KOPT-K1 (cell line): ENCODE data around the gene CDC25C.
"Not testable (repeated sequence)": the region's sequence is repeated elsewhere in the genome, so short reads cannot be mapped to it uniquely, and the experiment has no call there.

Source experiments
- H3K27ac ChIP-seq: fragments of 200-600 bp; sonication (generic); 2 replicates; pipeline ENCODE4 v1.5.1; 2016; ENCODE audit warnings: antibody characterized with exemption, mild to moderate bottlenecking, low read depth, low read length; ENCODE audit not compliant: poor library complexity, severe bottlenecking
- H3K36me3 ChIP-seq: fragments of 200-600 bp; sonication (generic); 2 replicates; pipeline ENCODE4 v1.5.1; 2017; ENCODE audit warnings: antibody characterized with exemption, mild to moderate bottlenecking, low read length, moderate library complexity; ENCODE audit not compliant: insufficient read depth
- H3K9me3 ChIP-seq: fragments of 200-600 bp; sonication (generic); 2 replicates; pipeline ENCODE4 v1.5.1; 2017; ENCODE audit warnings: antibody characterized with exemption, low read length, mild to moderate bottlenecking; ENCODE audit not compliant: insufficient read depth, poor library complexity, severe bottlenecking

CDC25C gene

GRCh38 chr5:138275379-138275782, 56.2 kb downstream of the CDC25C start:
- no peak overlapping the region for H3K27ac ChIP-seq
- no peaks in the 10 kb centered on the region for H3K36me3 ChIP-seq
- H3K9me3 ChIP-seq: no peaks in the 10 kb centered on the region

- no peaks in the 10 kb centered on the region for H3K36me3 ChIP-seq
- H3K9me3 ChIP-seq: no peaks in the 10 kb centered on the region
- no peak within 1 kb of the TSS for H3K27ac ChIP-seq
These were observed 57.3 kb downstream of the CDC25C start, which contains the start of gene GFRA3 for GRCh38 chr5:138274189-138274853. GFRA3 (minus strand) TSS chr5:138274621; CDS start chr5:138274424, 197 bp downstream.

GRCh38 chr5:138273834-138274188, 57.8 kb downstream of the CDC25C start:
- H3K36me3 ChIP-seq: no peaks in the 10 kb centered on the region
- no peaks in the 10 kb centered on the region for H3K9me3 ChIP-seq
- H3K27ac ChIP-seq: no peak overlapping the region

GRCh38 chr5:138272681-138273080, 58.9 kb downstream of the CDC25C start:
- H3K36me3 ChIP-seq: no peaks in the 10 kb centered on the region
- H3K9me3 ChIP-seq: no peaks in the 10 kb centered on the region
- no peak overlapping the region for H3K27ac ChIP-seq

- Histone ChIP-seq H3K9me3 (no peaks in the 10 kb centered on the region), H3K27ac (no peak overlapping the region), H3K36me3 (no peaks in the 10 kb centered on the region)
These were observed 60.3 kb downstream of the CDC25C start for GRCh38 chr5:138271281-138271680.

- Histone ChIP-seq H3K36me3 (no peaks in the 10 kb centered on the region), H3K27ac (no peak overlapping the region), H3K9me3 (no peaks in the 10 kb centered on the region)
These were observed 67.4 kb downstream of the CDC25C start for GRCh38 chr5:138264183-138264582.

- Histone ChIP-seq H3K36me3 (no peaks in the 10 kb centered on the region), H3K27ac (no peak overlapping the region), H3K9me3 (no peaks in the 10 kb centered on the region)
These were observed 68.0 kb downstream of the CDC25C start for GRCh38 chr5:138263581-138263980.

GRCh38 chr5:138258704-138259292, 72.8 kb downstream of the CDC25C start:
- H3K36me3 ChIP-seq: no peaks in the 10 kb centered on the region
- H3K9me3 ChIP-seq: no peaks in the 10 kb centered on the region
- no peak overlapping the region for H3K27ac ChIP-seq

GRCh38 chr5:138257583-138257982, 74.0 kb downstream of the CDC25C start:
- no peaks in the 10 kb centered on the region for H3K9me3 ChIP-seq
- no peak overlapping the region for H3K27ac ChIP-seq

GRCh38 chr5:138252944-138253343, 78.7 kb downstream of the CDC25C start:
- Histone ChIP-seq H3K27ac (no peak overlapping the region), H3K9me3 (no peaks in the 10 kb centered on the region), H3K36me3 (no peaks in the 10 kb centered on the region)

More at GRCh38 chr5:138257583-138257982, 74.0 kb downstream of the CDC25C start:
- no peaks in the 10 kb centered on the region for H3K36me3 ChIP-seq

- not testable (repeated sequence) for H3K36me3 ChIP-seq, H3K27ac ChIP-seq, H3K9me3 ChIP-seq
These were observed 83.8 kb downstream of the CDC25C start for GRCh38 chr5:138247800-138248199.

GRCh38 chr5:138246822-138247221, 84.8 kb downstream of the CDC25C start:
- H3K9me3 ChIP-seq: no peaks in the 10 kb centered on the region
- no peak overlapping the region for H3K27ac ChIP-seq
- H3K36me3 ChIP-seq: no peaks in the 10 kb centered on the region

GRCh38 chr5:138246334-138246733, 85.3 kb downstream of the CDC25C start:
- Histone ChIP-seq H3K9me3 (no peaks in the 10 kb centered on the region), H3K36me3 (no peaks in the 10 kb centered on the region), H3K27ac (no peak overlapping the region)

GRCh38 chr5:138245717-138246116, 85.9 kb downstream of the CDC25C start:
- H3K9me3 ChIP-seq: no peaks in the 10 kb centered on the region
- no peaks in the 10 kb centered on the region for H3K36me3 ChIP-seq
- no peak overlapping the region for H3K27ac ChIP-seq

GRCh38 chr5:138243794-138244193, 87.8 kb downstream of the CDC25C start:
- Histone ChIP-seq H3K27ac (no peak overlapping the region), H3K9me3 (no peaks in the 10 kb centered on the region)

More at GRCh38 chr5:138243794-138244193, 87.8 kb downstream of the CDC25C start:
- H3K36me3 ChIP-seq: no peaks in the 10 kb centered on the region
